GM12872 (cell line): ENCODE results near the gene PTPRD.

Experiments used
- TF ChIP-seq, protein P1 (sequence below): IDR thresholded peaks from 3 replicates; pipeline ENCODE4 v1.5.1; 2011; ENCODE audit warnings: low read depth, mild to moderate bottlenecking, low read length, moderate library complexity; ENCODE audit not compliant: insufficient read depth

The PTPRD gene

DNA sequence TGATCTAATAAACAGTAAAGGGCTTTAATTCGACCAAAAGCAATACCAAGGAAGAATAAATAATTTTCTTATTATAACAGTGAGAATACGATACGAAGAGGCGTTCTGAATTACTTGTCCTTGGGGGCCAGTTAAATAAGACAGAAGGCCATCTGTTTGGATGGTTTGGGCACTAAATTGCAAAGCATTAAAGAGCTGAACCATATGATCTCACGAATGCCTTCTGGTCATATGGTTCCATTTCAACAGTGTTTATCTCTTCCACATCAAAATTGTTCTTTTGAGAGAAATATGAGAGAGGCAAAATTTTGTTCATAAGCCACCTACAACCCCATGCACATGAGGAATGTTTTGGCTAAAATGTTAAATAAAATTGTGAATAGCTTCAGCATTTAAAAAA, 605.4 kb downstream of the PTPRD start:
- TF ChIP-seq, protein P1, sequence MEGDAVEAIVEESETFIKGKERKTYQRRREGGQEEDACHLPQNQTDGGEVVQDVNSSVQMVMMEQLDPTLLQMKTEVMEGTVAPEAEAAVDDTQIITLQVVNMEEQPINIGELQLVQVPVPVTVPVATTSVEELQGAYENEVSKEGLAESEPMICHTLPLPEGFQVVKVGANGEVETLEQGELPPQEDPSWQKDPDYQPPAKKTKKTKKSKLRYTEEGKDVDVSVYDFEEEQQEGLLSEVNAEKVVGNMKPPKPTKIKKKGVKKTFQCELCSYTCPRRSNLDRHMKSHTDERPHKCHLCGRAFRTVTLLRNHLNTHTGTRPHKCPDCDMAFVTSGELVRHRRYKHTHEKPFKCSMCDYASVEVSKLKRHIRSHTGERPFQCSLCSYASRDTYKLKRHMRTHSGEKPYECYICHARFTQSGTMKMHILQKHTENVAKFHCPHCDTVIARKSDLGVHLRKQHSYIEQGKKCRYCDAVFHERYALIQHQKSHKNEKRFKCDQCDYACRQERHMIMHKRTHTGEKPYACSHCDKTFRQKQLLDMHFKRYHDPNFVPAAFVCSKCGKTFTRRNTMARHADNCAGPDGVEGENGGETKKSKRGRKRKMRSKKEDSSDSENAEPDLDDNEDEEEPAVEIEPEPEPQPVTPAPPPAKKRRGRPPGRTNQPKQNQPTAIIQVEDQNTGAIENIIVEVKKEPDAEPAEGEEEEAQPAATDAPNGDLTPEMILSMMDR = no peak

DNA sequence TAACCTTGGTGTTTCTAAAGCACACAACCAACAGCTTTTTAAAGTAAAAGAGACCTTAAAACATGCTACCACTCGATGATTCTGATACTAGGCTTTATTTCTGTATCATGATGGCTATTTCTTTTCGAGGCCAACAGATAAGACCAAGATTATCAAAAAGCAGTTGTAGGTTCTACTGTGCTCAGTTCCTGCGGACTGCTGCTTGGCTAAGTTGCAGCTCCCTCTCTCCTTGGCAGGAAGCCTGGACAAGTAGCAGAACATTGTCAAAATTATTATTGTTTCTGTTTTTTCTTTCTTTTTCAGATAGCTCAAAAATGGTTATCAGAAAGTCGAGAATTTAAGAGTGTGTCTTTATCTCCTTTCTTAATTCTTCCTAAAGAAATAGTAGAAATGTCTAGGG, 607.6 kb downstream of the PTPRD start:
- TF ChIP-seq, protein P1 = no peak

DNA sequence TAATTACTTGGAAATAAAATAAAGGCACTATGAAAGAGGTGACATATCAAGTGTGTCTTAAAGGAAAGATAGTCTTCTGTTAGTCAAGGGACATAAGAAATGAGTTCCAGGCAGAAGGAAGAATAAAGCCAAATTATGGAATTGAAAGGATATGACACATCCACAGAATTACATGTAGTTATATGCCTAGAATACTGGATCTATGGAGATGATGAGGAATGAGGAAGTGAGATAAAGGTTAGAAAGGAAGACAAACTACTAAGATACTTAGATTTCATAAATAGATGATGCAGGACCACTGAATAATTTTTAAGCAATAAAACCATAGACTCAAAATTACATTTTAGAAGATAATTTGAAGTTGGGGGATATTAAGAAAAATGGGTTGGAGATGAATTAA, 609.8 kb downstream of the PTPRD start:
- TF ChIP-seq, protein P1 = no peak

DNA sequence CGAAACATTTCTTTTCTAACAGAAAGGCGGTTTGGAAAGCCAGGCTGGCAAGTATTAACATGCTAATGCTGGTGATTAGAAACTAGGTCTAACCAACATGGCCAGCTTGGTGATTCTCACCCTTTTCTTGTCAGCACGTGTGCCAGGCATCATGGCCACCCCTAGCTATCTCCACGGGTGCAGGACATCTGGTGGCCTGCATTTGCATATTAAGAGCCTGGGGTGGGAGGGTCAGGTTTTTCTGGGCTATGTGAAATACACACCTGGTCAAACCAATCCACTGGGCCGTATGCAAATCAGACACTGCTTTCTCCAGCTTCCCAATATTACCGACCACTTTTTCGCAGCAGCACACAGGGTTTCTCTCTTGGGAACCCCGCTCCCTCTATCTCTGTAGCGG, 612.1 kb downstream of the PTPRD start:
- TF ChIP-seq, protein P1 = no peak

DNA sequence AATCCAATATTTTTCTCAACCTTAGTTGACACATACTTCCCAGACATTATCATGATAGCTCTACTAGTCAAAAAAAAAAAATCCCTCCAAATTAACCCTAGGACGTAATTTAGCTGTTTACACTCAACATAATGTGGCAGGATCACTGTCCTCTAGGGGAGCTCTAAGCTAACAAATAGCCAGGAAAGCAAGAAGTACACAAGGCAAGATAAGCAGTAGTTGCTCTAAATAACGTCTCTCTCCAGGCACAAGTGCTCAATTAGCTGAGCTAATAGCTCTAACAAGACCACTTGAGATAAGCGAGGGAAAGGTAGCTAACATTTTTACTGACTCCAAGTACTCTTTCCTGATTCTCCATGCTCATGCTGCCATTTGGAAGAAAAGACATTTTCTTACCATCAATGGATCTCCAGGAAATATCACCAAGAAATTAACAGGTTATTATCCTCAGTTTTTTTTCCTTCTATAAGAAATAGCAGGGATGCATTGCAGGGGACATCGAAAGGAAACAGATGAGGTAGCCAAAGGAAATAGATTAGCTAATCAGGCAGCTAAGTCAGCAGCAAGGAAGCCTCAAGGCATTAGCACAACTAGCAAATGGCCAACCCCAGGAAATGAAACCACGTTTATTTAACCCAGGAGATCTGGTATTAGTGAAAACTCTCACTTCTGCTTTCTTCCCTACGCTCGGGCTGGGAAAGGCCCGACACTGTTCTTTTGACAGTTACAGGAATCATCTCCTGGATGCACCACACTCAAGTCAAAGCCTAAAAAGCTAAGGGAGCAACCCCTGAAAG, 614.1 kb downstream of the PTPRD start:
- TF ChIP-seq, protein P1 = peak; percentile 45; the same call in 2 of the 3 replicates

DNA sequence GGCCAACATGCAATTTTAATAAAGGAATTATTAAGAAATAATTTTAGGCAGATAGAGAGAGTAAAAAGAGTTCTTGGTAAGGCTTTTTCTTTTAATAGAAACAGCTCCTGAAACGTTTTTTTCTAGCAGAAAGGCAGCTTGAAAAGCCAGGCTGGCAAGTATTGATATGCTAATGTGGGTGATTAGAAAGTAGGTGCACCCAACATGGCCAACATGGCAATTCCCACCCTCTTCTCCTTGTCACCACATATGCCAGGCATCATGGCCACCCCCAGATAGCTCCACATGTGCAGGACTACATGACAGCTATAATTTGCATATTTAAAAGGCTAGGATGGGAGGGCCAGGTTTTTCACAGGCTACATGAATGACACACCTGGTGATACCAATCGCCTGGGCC, 615.2 kb downstream of the PTPRD start:
- TF ChIP-seq, protein P1 = no peak

DNA sequence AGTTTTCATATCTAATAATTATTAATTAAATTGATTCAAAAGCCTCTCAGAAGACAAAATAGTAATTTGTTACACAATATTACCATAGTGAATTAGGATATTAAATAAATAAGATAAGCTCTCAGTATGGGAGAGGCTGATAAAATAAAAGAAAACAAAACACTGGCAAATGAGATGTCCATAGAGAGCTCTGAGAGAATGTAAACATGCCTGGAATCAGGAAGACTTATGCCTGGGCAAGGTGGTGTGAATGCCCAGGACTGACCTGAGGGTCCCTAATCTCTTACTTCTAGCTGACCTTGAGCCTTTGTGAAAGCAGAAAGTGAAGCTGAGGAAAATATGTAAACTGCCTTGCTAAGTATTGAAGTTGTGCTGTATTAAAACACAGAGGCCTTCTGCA, 616.5 kb downstream of the PTPRD start:
- TF ChIP-seq, protein P1 = no peak
